Measurements from ENCODE around the gene UGT1A5. TPM values are rescaled to one million over a fixed set of nuclear protein-coding genes. Genes with fewer than 3 reads are reported as not detected.

The UGT1A5 gene
- total RNA-seq, 1 experiment from 2014 or later: not detected

- no peak for TF ChIP-seq FOSL1 (IDR thresholded peaks at IDR 0.05; ENCODE audit: low read depth)
- no peak for TF ChIP-seq CBX3 (IDR thresholded peaks at IDR 0.05; ENCODE audit: low read depth)
- TF ChIP-seq MAX (IDR thresholded peaks at IDR 0.05): no peak
- TF ChIP-seq POLR2A (IDR thresholded peaks at IDR 0.05; ENCODE audit: borderline replicate concordance, extremely low read depth, insufficient read depth, insufficient read length): no peak
- no peak for TF ChIP-seq TCF7L2 (IDR thresholded peaks at IDR 0.05; ENCODE audit: borderline replicate concordance, extremely low read depth, insufficient read depth, insufficient read length)
- Histone ChIP-seq H3K4me1 (ENCODE audit: control insufficient read depth in 1 of 2, insufficient read depth in 2 of 2, low read length in 2 of 2) (no peaks in the 10 kb centered on the region), H3K9ac (ENCODE audit: low read length) (no peak overlapping the region), H3K27ac (ENCODE audit: low read depth, low read length) (no peak overlapping the region), H3K9me3 (ENCODE audit: control insufficient read depth in 1 of 2, insufficient read depth in 1 of 2, low read depth in 1 of 2, low read length in 2 of 2) (no peaks in the 10 kb centered on the region), H3K9me2 (ENCODE audit: insufficient read depth) (no peaks in the 10 kb centered on the region), H3K4me2 (ENCODE audit: low read length) (no peak overlapping the region), H3K79me2 (ENCODE audit: insufficient read depth, low read length) (no peaks in the 10 kb centered on the region), H3K27me3 (ENCODE audit: insufficient read depth, low read length) (peaks cover 14% of the 10 kb centered on the region; the same call in 1 of the 2 replicates), H4K20me1 (ENCODE audit: insufficient read depth) (no peaks in the 10 kb centered on the region), H3K4me3 (replicated peaks in 1 of 2; ENCODE audit: low read depth in 1 of 2, low read length in 2 of 2) (no peak overlapping the region), H2AFZ (ENCODE audit: low read depth, low read length, poor library complexity, severe bottlenecking) (no peak overlapping the region), H3K36me3 (ENCODE audit: control insufficient read depth in 1 of 2, insufficient read depth in 2 of 2, low read length in 2 of 2) (no peaks in the 10 kb centered on the region)
- intact Hi-C loops (cut with micrococcal nuclease): no loop called here
- POLR2A ChIA-PET: no interaction called here
- BruUV-seq (replicated peaks): no TSS peak
- no peak for ATAC-seq
- CTCF ChIA-PET: no interaction called here
- RAD21 ChIA-PET (ENCODE audit: low non-redundant PET in 1 of 2, low total read pairs in 2 of 2, uncharacterized antibody in 2 of 2, unreplicated experiment in 2 of 2): no interaction called here
- DNase-seq (ENCODE audit: low read depth, low spot score): no peak
These were observed 1.4 kb downstream of the UGT1A5 start for GRCh38 chr2:233714121-233714520.

- H4K20me1 ChIP-seq (ENCODE audit: insufficient read depth): no peaks in the 10 kb centered on the region
- no peak within 1 kb of the TSS for H2AFZ ChIP-seq (ENCODE audit: low read depth, low read length, poor library complexity, severe bottlenecking)
- H3K4me1 ChIP-seq (ENCODE audit: control insufficient read depth in 1 of 2, insufficient read depth in 2 of 2, low read length in 2 of 2): no peaks in the 10 kb centered on the region
- no peak within 1 kb of the TSS for H3K9ac ChIP-seq (ENCODE audit: low read length)
- CTCF ChIA-PET: no interaction called here
- ATAC-seq (no peak), DNase-seq (ENCODE audit: low read depth, low spot score) (no peak)
- H3K9me2 ChIP-seq (ENCODE audit: insufficient read depth): no peaks in the 10 kb centered on the region
- no peak for TF ChIP-seq REST (IDR thresholded peaks at IDR 0.05; ENCODE audit: low read depth)
- TF ChIP-seq TCF7L2 (IDR thresholded peaks at IDR 0.05; ENCODE audit: borderline replicate concordance, extremely low read depth, insufficient read depth, insufficient read length): no peak
- no peak for TF ChIP-seq YY1 (IDR thresholded peaks at IDR 0.05; ENCODE audit: extremely low read depth, insufficient replicate concordance, low read depth, low read length)
- no peak for TF ChIP-seq EGR1 (IDR thresholded peaks at IDR 0.05; ENCODE audit: low read depth)
- TF ChIP-seq EZH2phosphoT487 (IDR thresholded peaks at IDR 0.05; ENCODE audit: borderline replicate concordance): no peak
- no peak for TF ChIP-seq EZH2 (IDR thresholded peaks at IDR 0.05)
- TF ChIP-seq MAX (IDR thresholded peaks at IDR 0.05): no peak
- intact Hi-C loops (cut with micrococcal nuclease): no loop called here
- peaks cover 14% of the 10 kb centered on the region; the same call in 1 of the 2 replicates for H3K27me3 ChIP-seq (ENCODE audit: insufficient read depth, low read length)
- H3K36me3 ChIP-seq (ENCODE audit: control insufficient read depth in 1 of 2, insufficient read depth in 2 of 2, low read length in 2 of 2): no peaks in the 10 kb centered on the region
- no peak within 1 kb of the TSS for H3K4me2 ChIP-seq (ENCODE audit: low read length)
- H3K27ac ChIP-seq (ENCODE audit: low read depth, low read length): no peak within 1 kb of the TSS
- no TSS peak for BruUV-seq (replicated peaks)
- H3K4me3 ChIP-seq (replicated peaks in 1 of 2; ENCODE audit: low read depth in 1 of 2, low read length in 2 of 2): no peak within 1 kb of the TSS
- H3K79me2 ChIP-seq (ENCODE audit: insufficient read depth, low read length): no peaks in the 10 kb centered on the region
- H3K9me3 ChIP-seq (ENCODE audit: control insufficient read depth in 1 of 2, insufficient read depth in 1 of 2, low read depth in 1 of 2, low read length in 2 of 2): no peaks in the 10 kb centered on the region
- RAD21 ChIA-PET (ENCODE audit: low non-redundant PET in 1 of 2, low total read pairs in 2 of 2, uncharacterized antibody in 2 of 2, unreplicated experiment in 2 of 2): no interaction called here
- POLR2A ChIA-PET: no interaction called here
These were observed 5.8 kb downstream of the UGT1A5 start, which contains the start of gene UGT1A4 for GRCh38 chr2:233718552-233718951. UGT1A4 (plus strand) TSS chr2:233718736; CDS start chr2:233718821, 85 bp downstream.

Data from HCT116 (cell line).